ENCODE data around the gene ABCB11.

- TF ChIP-seq CTCF (conservative IDR thresholded peaks at IDR 0.05; ENCODE audit: low read depth, low read length), result no peak
- peak; percentile 56 for TF ChIP-seq EZH2 (IDR thresholded peaks at IDR 0.05; ENCODE audit: low read length, unreplicated experiment)
Measured at GRCh38 chr2:168912901-168913369, 118.2 kb downstream of the ABCB11 start.
